Ascending aorta (tissue), 2 donors: ENCODE data around the gene SH3RF3. TPM values are rescaled to one million over a fixed set of nuclear protein-coding genes. Genes with fewer than 3 reads are reported as not detected.

Experiments
- DNase-seq, 2 donors: peaks; one replicate each; pipeline ENCODE4 v3.0.0-alpha.2; 2019; ENCODE audit warnings: low spot score in 2 of 2
- H3K27ac ChIP-seq, 2 donors: fragments of 200-600 bp; sonication (generic); one replicate each; pipeline ENCODE4 v1.5.1; 2016 to 2017; ENCODE audit warnings: mild to moderate bottlenecking in 1 of 2
- H3K27me3 ChIP-seq: fragments of 200-600 bp; sonication (generic); one replicate; pipeline ENCODE4 v1.5.1; 2017
- H3K36me3 ChIP-seq, 2 donors: fragments of 200-600 bp; sonication (generic); one replicate each; pipeline ENCODE4 v1.5.1; 2016
- H3K4me1 ChIP-seq, 2 donors: fragments of 200-600 bp; sonication (generic); one replicate each; pipeline ENCODE4 v1.5.1; 2016 to 2017; ENCODE audit warnings: mild to moderate bottlenecking in 1 of 2
- H3K4me3 ChIP-seq, 2 donors: fragments of 200-600 bp; sonication (generic); one replicate each; pipeline ENCODE4 v1.5.1; 2016 to 2017; ENCODE audit warnings: mild to moderate bottlenecking in 1 of 2
- H3K9me3 ChIP-seq, 2 donors: fragments of 200-600 bp; sonication (generic); one replicate each; pipeline ENCODE4 v1.5.1; 2016
- CTCF ChIP-seq, 3 experiments: fragments of 200-600 bp in 2 of 3; fragments of 450-650 bp in 1 of 3; sonication (generic) in 2 of 3; IDR thresholded peaks; one replicate each; pipeline ENCODE4 v1.5.1; 2016 to 2019; ENCODE audit warnings: antibody characterized with exemption in 3 of 3, mild to moderate bottlenecking in 1 of 3, moderate library complexity in 1 of 3
- intact Hi-C: fragments of 100-400 bp; cut with DNase I; formaldehyde crosslinking; loops from one replicate; pipeline ENCODE4 v1.15.1; 2023
- total RNA-seq: library from RNA; depleted of rRNA; stranded (reverse); fragments of >200 nt; gene quantifications from one replicate; pipeline ENCODE4 v1.1.0, GENCODE V29; 2016

The SH3RF3 gene
- total RNA-seq, 1 donor from 2014 or later, result 53.5 TPM

GRCh38 chr2:109246176-109246575, 117.2 kb downstream of the SH3RF3 start:
- Histone ChIP-seq H3K4me1 (peaks cover 21 to 56% of the 10 kb centered on the region in 2 donors), H3K27ac (peak overlapping the region; percentile 86 to 95), H3K27me3 (no peaks in the 10 kb centered on the region), H3K4me3 (no peak overlapping the region), H3K9me3 (no peaks in the 10 kb centered on the region), H3K36me3 (no peaks in the 10 kb centered on the region)
- intact Hi-C loops, result loop anchor here (5.0 kb wide), 1 partner anchor 34 kb away; no protein-coding TSS in a partner anchor
- TF ChIP-seq CTCF (IDR thresholded peaks at IDR 0.05), result no peak
- DNase-seq, result peak in 1 of 2 donors; percentile 56

GRCh38 chr2:109246616-109247015, 117.6 kb downstream of the SH3RF3 start:
- Histone ChIP-seq H3K27me3 (no peaks in the 10 kb centered on the region), H3K4me1 (peaks cover 19 to 52% of the 10 kb centered on the region in 2 donors), H3K4me3 (no peak overlapping the region), H3K36me3 (no peaks in the 10 kb centered on the region), H3K9me3 (no peaks in the 10 kb centered on the region), H3K27ac (peak overlapping the region; percentile 86 to 95)
- intact Hi-C loops, result loop anchor here (5.0 kb wide), 1 partner anchor 34 kb away; no protein-coding TSS in a partner anchor
- no peak for TF ChIP-seq CTCF (IDR thresholded peaks at IDR 0.05)
- peak in 1 of 2 donors; percentile 48 for DNase-seq

- intact Hi-C loops, result loop anchor here (5.0 kb wide), 1 partner anchor 35 kb away; no protein-coding TSS in a partner anchor
- Histone ChIP-seq H3K4me1 (peaks cover 13 to 48% of the 10 kb centered on the region in 2 donors), H3K36me3 (no peaks in the 10 kb centered on the region), H3K27ac (peak overlapping the region; percentile 53 to 95), H3K27me3 (no peaks in the 10 kb centered on the region), H3K4me3 (no peak overlapping the region), H3K9me3 (no peaks in the 10 kb centered on the region)
- TF ChIP-seq CTCF (IDR thresholded peaks at IDR 0.05), result no peak
- DNase-seq, result peak in 1 of 2 donors; percentile 39
Observed at GRCh38 chr2:109247340-109247739, 118.3 kb downstream of the SH3RF3 start.

GRCh38 chr2:109247812-109248211, 118.8 kb downstream of the SH3RF3 start:
- Histone ChIP-seq H3K27me3 (no peaks in the 10 kb centered on the region), H3K4me1 (peaks cover 11 to 49% of the 10 kb centered on the region in 2 donors), H3K9me3 (no peaks in the 10 kb centered on the region), H3K4me3 (no peak overlapping the region), H3K27ac (peak overlapping the region; percentile 53 to 95), H3K36me3 (no peaks in the 10 kb centered on the region)
- no peak for TF ChIP-seq CTCF (IDR thresholded peaks at IDR 0.05)
- intact Hi-C loops, result loop anchor here (5.0 kb wide), 1 partner anchor 36 kb away; no protein-coding TSS in a partner anchor
- DNase-seq, result peak in 1 of 2 donors; percentile 65

- intact Hi-C loops, result loop anchor here (5.0 kb wide), 1 partner anchor 36 kb away; no protein-coding TSS in a partner anchor
- DNase-seq, result no peak
- H3K36me3 ChIP-seq, result no peaks in the 10 kb centered on the region
Observed at GRCh38 chr2:109248590-109248989, 119.6 kb downstream of the SH3RF3 start.

More at GRCh38 chr2:109248590-109248989, 119.6 kb downstream of the SH3RF3 start:
- peaks cover 15 to 49% of the 10 kb centered on the region in 2 donors for H3K4me1 ChIP-seq
- H3K4me3 ChIP-seq, result no peak overlapping the region
- H3K27ac ChIP-seq, result peak overlapping the region; percentile 24 to 95
- H3K27me3 ChIP-seq, result no peaks in the 10 kb centered on the region
- no peak for TF ChIP-seq CTCF (IDR thresholded peaks at IDR 0.05)
- H3K9me3 ChIP-seq, result no peaks in the 10 kb centered on the region
